ENCODE measurements around the gene DBH.

DBH gene

GRCh38 chr9:133686642-133687575 is 50.7 kb downstream of the DBH start:
- DNase-seq (ENCODE audit: low read depth): no peak
- TF ChIP-seq CTCF (IDR thresholded peaks at IDR 0.05; ENCODE audit: control insufficient read depth, extremely low read depth, insufficient read depth): no peak
- H3K4me3 ChIP-seq (ENCODE audit: low read depth, low read length): no peak overlapping the region

- H3K4me3 ChIP-seq (ENCODE audit: low read depth, low read length): no peak overlapping the region
- no peak for DNase-seq (ENCODE audit: low read depth)
- no peak for TF ChIP-seq CTCF (IDR thresholded peaks at IDR 0.05; ENCODE audit: control insufficient read depth, extremely low read depth, insufficient read depth)
These were observed 51.9 kb downstream of the DBH start for GRCh38 chr9:133687856-133688761.

DNA sequence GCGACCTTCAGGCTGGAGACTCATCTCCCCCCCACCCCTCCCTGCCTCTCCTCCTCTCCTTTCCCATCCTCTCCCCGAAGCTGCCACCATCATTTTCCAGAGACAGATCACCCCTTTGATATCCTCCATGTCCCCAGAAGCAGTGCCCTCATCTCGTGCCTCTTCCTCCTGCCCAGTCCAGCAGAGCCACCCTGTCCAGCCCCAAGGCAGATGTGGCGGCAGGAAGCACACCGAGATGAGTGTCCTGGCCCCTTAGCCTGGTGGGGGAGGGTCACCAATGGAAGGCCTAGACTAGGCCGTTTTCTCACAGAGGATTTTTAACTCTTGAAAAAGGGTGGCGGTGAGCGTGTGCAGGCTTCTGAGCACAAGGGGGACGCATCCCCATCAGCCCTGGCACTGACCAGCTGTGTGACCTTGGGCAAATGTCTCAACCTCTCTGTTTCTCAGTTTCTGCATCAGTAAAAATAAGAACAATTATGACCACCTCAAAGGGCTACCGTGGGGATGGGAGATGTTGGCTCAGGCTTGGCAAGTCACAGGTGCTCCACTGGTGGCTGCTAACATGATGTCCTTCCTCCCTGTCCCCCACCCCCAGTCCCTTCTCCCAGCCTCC is 53.1 kb downstream of the DBH start:
- no peak overlapping the region for H3K4me3 ChIP-seq (ENCODE audit: low read depth, low read length)
- DNase-seq (ENCODE audit: low read depth): no peak
- no peak for TF ChIP-seq CTCF (IDR thresholded peaks at IDR 0.05; ENCODE audit: control insufficient read depth, extremely low read depth, insufficient read depth)

DNA sequence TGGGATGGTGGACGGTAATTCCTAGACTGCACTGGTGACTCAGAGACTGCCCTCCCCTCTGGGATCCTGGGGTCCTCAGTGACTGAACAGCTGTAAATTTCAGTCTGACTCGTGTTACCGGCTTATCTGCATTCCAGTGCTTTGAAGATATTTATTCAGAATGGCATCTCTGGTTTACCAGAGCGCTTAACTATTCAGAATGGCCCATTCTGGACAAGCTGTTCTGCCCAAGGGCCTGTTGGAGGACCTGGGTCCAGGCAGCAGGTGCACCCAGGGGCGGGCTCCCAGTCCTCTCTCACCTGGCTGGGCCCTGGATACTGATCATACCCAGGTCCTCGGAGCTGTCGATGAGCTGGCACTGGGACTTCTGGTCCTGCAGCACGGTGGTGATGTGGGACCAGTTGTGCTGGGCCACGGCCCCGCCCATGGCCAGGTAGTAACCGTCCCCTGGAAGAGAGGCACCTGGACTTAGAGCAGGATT is 54.0 kb downstream of the DBH start:
- H3K4me3 ChIP-seq (ENCODE audit: low read depth, low read length): no peak overlapping the region
- no peak for TF ChIP-seq CTCF (IDR thresholded peaks at IDR 0.05; ENCODE audit: control insufficient read depth, extremely low read depth, insufficient read depth)
- DNase-seq (ENCODE audit: low read depth): no peak

- no peak for TF ChIP-seq CTCF (IDR thresholded peaks at IDR 0.05; ENCODE audit: control insufficient read depth, extremely low read depth, insufficient read depth)
- no peak overlapping the region for H3K4me3 ChIP-seq (ENCODE audit: low read depth, low read length)
- no peak for DNase-seq (ENCODE audit: low read depth)
These were observed 55.0 kb downstream of the DBH start for GRCh38 chr9:133691191-133691590.

DNA sequence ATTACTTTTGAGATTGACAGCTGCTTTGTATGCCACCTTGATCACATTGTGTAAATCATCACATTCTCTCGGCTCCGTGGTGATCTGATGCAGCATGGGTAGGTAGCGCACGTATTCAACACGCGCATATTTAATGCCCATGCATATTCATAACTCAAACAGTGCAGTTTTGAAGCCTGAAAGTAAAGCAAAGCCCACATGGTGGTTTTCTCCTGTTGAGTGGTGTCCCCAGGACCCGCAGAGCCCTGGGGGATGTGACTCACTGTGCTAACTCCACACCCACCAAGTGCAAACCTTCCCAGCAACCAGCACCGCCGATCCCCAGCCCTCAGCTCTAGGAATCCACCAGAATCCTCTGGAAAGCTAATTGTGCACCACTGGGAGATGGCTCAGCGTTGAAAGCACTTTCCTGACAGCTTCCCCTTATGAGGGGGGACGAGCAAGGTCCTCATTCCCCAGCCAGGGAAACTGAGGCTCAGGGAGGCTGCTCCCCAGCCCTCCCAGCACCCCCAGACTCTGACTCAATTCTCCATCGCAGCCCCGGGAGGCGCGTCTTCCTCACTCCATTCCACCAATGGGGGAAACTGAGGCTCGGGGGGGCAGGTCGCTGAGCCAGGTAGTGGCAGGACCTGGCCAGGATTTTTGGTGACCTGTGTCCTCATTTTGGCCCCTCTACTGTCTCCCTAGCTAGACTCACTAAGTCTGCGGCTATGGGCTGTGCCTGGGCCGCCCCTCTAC is 55.6 kb downstream of the DBH start:
- DNase-seq (ENCODE audit: low read depth): no peak
- no peak overlapping the region for H3K4me3 ChIP-seq (ENCODE audit: low read depth, low read length)
- TF ChIP-seq CTCF (IDR thresholded peaks at IDR 0.05; ENCODE audit: control insufficient read depth, extremely low read depth, insufficient read depth): no peak
